TTC549 (cell line): ENCODE measurements around the gene CCNQ.

Source experiments
- FAIRE-seq: peaks from 2 replicates; lab custom pipeline; 2012; peaks lifted over from hg19 to GRCh38; lab: Jason Lieb, UNC

The CCNQ gene

GRCh38 chrX:153637121-153638040 lies 38.4 kb upstream of the CCNQ start:
- no peak for FAIRE-seq

- no peak for FAIRE-seq
These were observed 37.8 kb upstream of the CCNQ start for GRCh38 chrX:153636716-153637115.

GRCh38 chrX:153635788-153636668 lies 37.1 kb upstream of the CCNQ start:
- no peak for FAIRE-seq

GRCh38 chrX:153635388-153635787 lies 36.4 kb upstream of the CCNQ start:
- FAIRE-seq: no peak

DNA sequence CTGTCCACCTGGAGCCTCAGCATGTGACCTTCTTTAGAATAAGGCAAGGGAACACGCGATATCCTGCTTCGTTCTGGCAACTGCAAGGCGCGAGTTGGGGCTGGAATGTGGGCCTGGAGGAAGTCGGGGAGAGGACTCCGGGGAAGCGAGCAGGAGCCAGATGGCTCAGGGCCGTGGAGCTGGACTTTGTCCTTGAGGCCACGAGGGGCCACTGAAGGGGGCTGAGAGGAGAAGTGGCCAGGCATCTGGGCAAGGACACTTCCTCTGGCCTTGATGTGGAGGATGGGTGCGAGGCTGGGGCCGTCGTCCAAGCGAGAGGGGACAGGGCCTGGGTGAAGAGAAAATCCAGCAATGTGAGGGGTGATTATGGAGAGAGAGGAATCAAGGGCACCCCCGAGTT lies 35.9 kb upstream of the CCNQ start:
- FAIRE-seq: no peak

- no peak for FAIRE-seq
These were observed 35.3 kb upstream of the CCNQ start for GRCh38 chrX:153634236-153634635.

GRCh38 chrX:153633607-153634180 lies 34.8 kb upstream of the CCNQ start:
- FAIRE-seq: no peak

- FAIRE-seq: no peak
These were observed 34.1 kb upstream of the CCNQ start for GRCh38 chrX:153633048-153633447.

DNA sequence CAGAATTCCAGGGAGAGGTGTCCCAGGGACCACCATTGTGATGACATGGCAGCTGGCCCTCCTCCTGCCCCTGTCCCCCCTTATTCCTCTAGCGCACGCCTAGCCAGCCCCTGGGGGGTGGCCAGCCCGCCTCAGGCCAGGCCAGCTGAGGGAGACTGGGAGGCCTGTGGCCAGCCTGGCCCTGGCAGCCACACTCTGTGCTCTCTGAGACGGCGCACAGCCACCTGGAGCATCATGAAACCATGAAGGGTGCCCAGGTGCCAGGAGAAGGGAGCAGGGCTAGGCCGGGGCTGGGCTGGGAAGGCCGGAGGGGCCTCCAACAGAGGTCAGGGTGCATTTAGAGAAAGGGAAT lies 33.6 kb upstream of the CCNQ start:
- FAIRE-seq: no peak

- no peak for FAIRE-seq
These were observed 33.1 kb upstream of the CCNQ start for GRCh38 chrX:153631907-153632594.

GRCh38 chrX:153631346-153631745 lies 32.4 kb upstream of the CCNQ start:
- FAIRE-seq: no peak

GRCh38 chrX:153628665-153629064 lies 29.7 kb upstream of the CCNQ start:
- no peak for FAIRE-seq

DNA sequence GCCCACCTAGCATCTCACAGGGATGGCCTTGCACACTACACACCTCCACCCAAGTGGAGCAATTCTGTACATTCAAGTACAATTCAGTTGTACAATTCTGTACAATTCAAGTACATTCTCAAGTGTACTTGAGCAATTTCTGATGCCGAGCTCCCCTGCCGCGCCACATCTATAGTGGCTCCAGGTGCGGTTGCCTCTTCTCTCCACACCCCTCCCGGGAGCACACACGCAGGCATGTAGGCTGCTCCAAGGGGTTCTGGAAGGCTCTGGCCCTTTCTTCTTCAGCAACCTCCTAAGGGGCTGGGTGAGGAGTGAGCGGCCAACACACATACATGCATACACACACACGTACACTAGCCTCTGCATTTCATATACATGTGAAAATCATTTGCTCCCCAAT lies 29.2 kb upstream of the CCNQ start:
- FAIRE-seq: no peak

- no peak for FAIRE-seq
These were observed 28.8 kb upstream of the CCNQ start for GRCh38 chrX:153627675-153628111.

- FAIRE-seq: no peak
These were observed 28.1 kb upstream of the CCNQ start for GRCh38 chrX:153626863-153627674.

GRCh38 chrX:153626025-153626633 lies 27.2 kb upstream of the CCNQ start:
- FAIRE-seq: no peak

GRCh38 chrX:153625271-153626024 lies 26.5 kb upstream of the CCNQ start:
- no peak for FAIRE-seq

DNA sequence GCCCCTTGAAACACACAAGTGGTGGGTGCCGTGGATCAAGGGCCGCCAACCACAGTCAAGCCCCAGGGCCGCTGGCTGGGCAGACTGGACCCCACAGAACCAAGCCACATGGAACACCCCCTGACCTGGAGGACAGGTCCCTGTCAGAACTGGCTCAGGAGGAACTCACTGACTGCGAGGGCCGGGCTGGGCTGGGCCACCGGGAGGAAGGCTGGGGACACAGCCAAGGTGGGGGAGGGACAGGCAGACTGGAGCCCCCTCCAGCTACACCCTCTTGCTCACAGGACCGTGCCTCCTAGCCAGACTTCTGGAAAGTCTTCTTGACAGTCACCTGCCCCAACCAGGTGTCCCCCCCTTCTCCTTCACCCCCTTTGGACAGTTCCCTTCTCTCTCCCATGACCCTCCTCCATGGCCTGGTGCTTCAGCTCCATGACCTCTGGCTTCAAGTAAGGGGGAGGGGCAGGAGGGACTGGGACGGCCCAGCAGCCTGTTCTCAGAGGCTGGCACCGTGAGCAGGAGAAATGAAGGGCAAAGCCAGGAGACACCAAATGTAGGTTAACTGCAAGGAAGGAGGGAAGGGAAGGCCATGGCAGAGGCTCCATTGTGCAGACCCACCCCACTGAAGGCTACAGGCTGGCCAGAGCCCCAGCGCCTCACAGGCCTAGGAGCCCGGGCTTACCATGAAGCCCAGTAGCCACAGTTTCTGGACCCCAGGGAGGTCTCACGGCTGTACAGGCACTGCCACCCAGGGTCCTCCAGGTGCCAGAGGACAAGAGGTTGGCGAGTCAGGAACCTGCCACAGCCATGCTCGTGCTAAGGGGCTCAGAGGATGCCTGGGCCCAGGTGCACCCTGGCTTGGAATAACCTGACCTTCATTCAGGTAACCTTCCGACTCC lies 25.5 kb upstream of the CCNQ start:
- no peak for FAIRE-seq
